Parathyroid adenoma (tissue), 2 donors: ENCODE data around the gene ALG11.

Source experiments
- H2AFZ ChIP-seq: fragments of 300-600 bp; sonication (generic); one replicate; pipeline ENCODE4 v1.7.0; 2017; ENCODE audit warnings: antibody characterized with exemption, mild to moderate bottlenecking
- H3K27ac ChIP-seq: fragments of 300-600 bp; sonication (generic); one replicate; pipeline ENCODE4 v1.7.0; 2017
- H3K27me3 ChIP-seq: fragments of 300-600 bp; sonication (generic); one replicate; pipeline ENCODE4 v1.7.0; 2017; ENCODE audit warnings: low read length; ENCODE audit not compliant: control insufficient read depth, insufficient read depth
- H3K36me3 ChIP-seq: fragments of 300-600 bp; sonication (generic); one replicate; pipeline ENCODE4 v1.7.0; 2017; ENCODE audit warnings: low read length; ENCODE audit not compliant: control insufficient read depth, insufficient read depth
- H3K4me1 ChIP-seq: fragments of 300-600 bp; sonication (generic); one replicate; pipeline ENCODE4 v1.7.0; 2017; ENCODE audit warnings: control low read depth
- H3K4me2 ChIP-seq: fragments of 300-600 bp; sonication (generic); one replicate; pipeline ENCODE4 v1.7.0; 2017; ENCODE audit warnings: low read length
- H3K4me3 ChIP-seq: fragments of 300-600 bp; sonication (generic); one replicate; pipeline ENCODE4 v1.7.0; 2017; ENCODE audit warnings: low read depth, low read length
- H3K79me2 ChIP-seq: fragments of 300-600 bp; sonication (generic); one replicate; pipeline ENCODE4 v1.7.0; 2017; ENCODE audit warnings: control low read depth
- H3K9ac ChIP-seq: fragments of 300-600 bp; sonication (generic); one replicate; pipeline ENCODE4 v1.7.0; 2017; ENCODE audit warnings: mild to moderate bottlenecking
- H3K9me3 ChIP-seq: fragments of 300-600 bp; sonication (generic); one replicate; pipeline ENCODE4 v1.7.0; 2017; ENCODE audit warnings: low read length; ENCODE audit not compliant: control insufficient read depth
- TF ChIP-seq, protein P1 (sequence below): fragments of 300-600 bp; sonication (generic); IDR thresholded peaks from one replicate; pipeline ENCODE4 v1.7.0; 2017; ENCODE audit warnings: antibody characterized with exemption, mild to moderate bottlenecking
- donor health status: primary hyperparathyroidism.

The ALG11 gene

DNA sequence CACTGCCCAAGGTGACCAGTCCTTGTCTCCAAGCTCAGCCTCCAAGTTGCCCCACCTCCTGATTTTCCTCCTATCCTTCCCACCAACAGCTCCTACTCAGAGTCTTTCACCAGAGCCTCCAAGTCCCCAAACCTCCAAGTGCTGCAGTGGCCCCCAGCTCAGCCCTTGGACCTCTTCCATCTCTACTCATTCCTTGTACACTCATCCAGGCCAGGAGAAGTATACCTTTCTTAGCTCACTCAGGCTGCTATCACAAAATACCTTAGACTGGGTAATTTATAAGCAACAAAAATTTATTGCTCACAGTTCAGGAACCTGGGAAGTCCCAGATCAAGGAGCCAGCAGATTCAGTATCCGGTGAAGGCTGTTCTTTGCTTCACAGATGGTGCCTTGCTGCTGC, 12.3 kb upstream of the ALG11 start:
- Histone ChIP-seq H3K36me3 (no peaks in the 10 kb centered on the region), H3K4me2 (peak overlapping the region; percentile 60), H2AFZ (peak overlapping the region; percentile 68), H3K9me3 (no peaks in the 10 kb centered on the region), H3K79me2 (no peaks in the 10 kb centered on the region), H3K4me3 (peak overlapping the region; percentile 40), H3K27me3 (no peaks in the 10 kb centered on the region), H3K4me1 (peaks cover 23% of the 10 kb centered on the region), H3K27ac (peak overlapping the region; percentile 87), H3K9ac (no peak overlapping the region)
- TF ChIP-seq, protein P1, sequence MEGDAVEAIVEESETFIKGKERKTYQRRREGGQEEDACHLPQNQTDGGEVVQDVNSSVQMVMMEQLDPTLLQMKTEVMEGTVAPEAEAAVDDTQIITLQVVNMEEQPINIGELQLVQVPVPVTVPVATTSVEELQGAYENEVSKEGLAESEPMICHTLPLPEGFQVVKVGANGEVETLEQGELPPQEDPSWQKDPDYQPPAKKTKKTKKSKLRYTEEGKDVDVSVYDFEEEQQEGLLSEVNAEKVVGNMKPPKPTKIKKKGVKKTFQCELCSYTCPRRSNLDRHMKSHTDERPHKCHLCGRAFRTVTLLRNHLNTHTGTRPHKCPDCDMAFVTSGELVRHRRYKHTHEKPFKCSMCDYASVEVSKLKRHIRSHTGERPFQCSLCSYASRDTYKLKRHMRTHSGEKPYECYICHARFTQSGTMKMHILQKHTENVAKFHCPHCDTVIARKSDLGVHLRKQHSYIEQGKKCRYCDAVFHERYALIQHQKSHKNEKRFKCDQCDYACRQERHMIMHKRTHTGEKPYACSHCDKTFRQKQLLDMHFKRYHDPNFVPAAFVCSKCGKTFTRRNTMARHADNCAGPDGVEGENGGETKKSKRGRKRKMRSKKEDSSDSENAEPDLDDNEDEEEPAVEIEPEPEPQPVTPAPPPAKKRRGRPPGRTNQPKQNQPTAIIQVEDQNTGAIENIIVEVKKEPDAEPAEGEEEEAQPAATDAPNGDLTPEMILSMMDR = no peak

- H3K4me1 ChIP-seq = peaks cover 14% of the 10 kb centered on the region
- H3K4me3 ChIP-seq = no peak overlapping the region
- no peaks in the 10 kb centered on the region for H3K9me3 ChIP-seq
- no peaks in the 10 kb centered on the region for H3K27me3 ChIP-seq
- H3K9ac ChIP-seq = no peak overlapping the region
- TF ChIP-seq, protein P1 = peak; percentile 58
- no peaks in the 10 kb centered on the region for H3K36me3 ChIP-seq
- H3K79me2 ChIP-seq = no peaks in the 10 kb centered on the region
- no peak overlapping the region for H3K4me2 ChIP-seq
- H2AFZ ChIP-seq = no peak overlapping the region
- H3K27ac ChIP-seq = no peak overlapping the region
Observed at GRCh38 chr13:52001120-52001731, 11.0 kb upstream of the ALG11 start.

DNA sequence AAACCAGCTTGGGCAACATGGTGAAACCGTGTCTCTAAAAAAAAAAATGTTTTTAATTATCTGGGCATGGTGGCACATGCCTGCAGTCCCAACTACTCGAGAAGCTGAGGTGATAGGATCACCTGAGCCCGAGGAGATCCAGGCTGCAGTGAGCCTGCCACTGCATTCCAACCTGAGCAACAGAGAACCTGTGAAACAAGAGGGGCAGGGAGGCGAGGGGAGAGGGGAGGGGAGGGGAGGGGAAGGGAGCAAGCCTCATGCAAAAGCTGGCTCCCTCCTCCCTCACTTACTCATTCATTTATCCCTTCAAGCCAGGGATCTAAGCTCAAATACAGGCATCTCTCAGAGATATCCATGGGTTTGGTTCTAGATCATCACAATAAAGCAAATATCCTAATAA, 9.8 kb upstream of the ALG11 start:
- no peaks in the 10 kb centered on the region for H3K36me3 ChIP-seq
- no peak overlapping the region for H3K27ac ChIP-seq
- no peaks in the 10 kb centered on the region for H3K79me2 ChIP-seq
- H3K9ac ChIP-seq = no peak overlapping the region
- H3K4me3 ChIP-seq = no peak overlapping the region
- peaks cover 14% of the 10 kb centered on the region for H3K4me1 ChIP-seq
- H2AFZ ChIP-seq = no peak overlapping the region
- no peaks in the 10 kb centered on the region for H3K9me3 ChIP-seq
- H3K4me2 ChIP-seq = no peak overlapping the region
- TF ChIP-seq, protein P1 = no peak
- no peaks in the 10 kb centered on the region for H3K27me3 ChIP-seq

- Histone ChIP-seq H3K9me3 (no peaks in the 10 kb centered on the region), H3K9ac (no peak overlapping the region), H3K79me2 (no peaks in the 10 kb centered on the region), H3K4me2 (no peak overlapping the region), H2AFZ (no peak overlapping the region), H3K27me3 (no peaks in the 10 kb centered on the region), H3K36me3 (no peaks in the 10 kb centered on the region), H3K27ac (no peak overlapping the region), H3K4me1 (peaks cover 8% of the 10 kb centered on the region), H3K4me3 (no peak overlapping the region)
- TF ChIP-seq, protein P1 = no peak
Observed at GRCh38 chr13:52003541-52003940, 8.7 kb upstream of the ALG11 start.

DNA sequence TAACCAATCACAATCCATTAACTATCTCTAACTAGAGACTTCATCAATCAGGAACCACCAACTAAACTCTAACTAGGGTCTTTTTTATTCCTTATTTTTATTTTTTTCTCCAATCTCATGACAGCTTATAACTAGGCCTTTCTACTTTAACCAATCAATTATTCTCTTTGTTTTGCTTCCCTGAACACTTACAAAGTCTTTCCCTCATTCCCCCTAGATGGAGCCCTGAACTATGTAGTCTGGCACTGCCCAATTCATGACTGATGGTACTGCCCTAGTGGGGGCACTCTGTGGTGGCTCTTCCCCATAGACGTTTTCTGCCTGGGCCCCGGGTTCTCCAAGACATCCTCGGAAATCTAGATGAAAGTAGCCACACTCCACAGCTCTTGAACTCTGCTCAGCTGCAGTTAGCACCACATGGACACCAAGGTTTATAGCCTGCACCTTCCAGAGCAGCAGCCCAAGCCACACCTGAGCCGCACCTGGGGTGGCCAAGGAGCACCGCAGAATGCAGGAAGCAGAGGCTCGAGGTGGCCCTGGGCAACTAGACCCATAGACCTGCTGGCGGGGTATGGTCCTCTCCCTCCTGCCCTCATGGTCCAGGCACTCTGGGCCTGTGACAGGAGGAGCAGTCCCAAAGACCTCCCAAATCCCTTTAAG, 7.6 kb upstream of the ALG11 start:
- Histone ChIP-seq H3K27ac (no peak overlapping the region), H3K4me3 (no peak overlapping the region), H3K4me1 (peaks cover 3% of the 10 kb centered on the region), H3K9ac (no peak overlapping the region), H3K36me3 (no peaks in the 10 kb centered on the region), H3K79me2 (no peaks in the 10 kb centered on the region), H2AFZ (no peak overlapping the region), H3K4me2 (no peak overlapping the region), H3K9me3 (no peaks in the 10 kb centered on the region), H3K27me3 (no peaks in the 10 kb centered on the region)
- TF ChIP-seq, protein P1 = no peak
